GM18858 (cell line): ENCODE measurements around the gene FGF10.

Source experiments
- ATAC-seq: cut with Tn5 transposase; IDR thresholded peaks from one replicate; pipeline ENCODE4 v1.9.1; 2021; ENCODE audit not compliant: unreplicated experiment

FGF10 gene

DNA sequence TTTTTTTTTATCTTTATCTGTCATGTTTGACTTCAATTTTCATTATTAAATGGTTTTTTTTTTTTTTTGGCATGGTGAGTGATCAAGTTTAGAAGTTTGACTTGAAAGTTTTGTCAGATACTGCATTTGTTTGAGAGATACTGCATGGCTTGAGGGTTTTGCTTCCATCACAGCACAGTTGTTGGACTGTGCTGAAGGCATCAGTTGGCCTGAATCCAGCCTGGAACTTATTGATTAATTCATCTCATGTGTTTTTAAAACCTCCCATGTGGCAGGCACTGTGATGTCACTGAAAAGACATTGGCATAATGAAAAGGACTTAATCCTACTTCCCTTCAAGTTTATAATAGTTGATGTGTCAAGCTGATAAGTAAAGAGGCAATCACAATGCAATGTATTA lies 128.4 kb downstream of the FGF10 start:
- ATAC-seq: no peak

DNA sequence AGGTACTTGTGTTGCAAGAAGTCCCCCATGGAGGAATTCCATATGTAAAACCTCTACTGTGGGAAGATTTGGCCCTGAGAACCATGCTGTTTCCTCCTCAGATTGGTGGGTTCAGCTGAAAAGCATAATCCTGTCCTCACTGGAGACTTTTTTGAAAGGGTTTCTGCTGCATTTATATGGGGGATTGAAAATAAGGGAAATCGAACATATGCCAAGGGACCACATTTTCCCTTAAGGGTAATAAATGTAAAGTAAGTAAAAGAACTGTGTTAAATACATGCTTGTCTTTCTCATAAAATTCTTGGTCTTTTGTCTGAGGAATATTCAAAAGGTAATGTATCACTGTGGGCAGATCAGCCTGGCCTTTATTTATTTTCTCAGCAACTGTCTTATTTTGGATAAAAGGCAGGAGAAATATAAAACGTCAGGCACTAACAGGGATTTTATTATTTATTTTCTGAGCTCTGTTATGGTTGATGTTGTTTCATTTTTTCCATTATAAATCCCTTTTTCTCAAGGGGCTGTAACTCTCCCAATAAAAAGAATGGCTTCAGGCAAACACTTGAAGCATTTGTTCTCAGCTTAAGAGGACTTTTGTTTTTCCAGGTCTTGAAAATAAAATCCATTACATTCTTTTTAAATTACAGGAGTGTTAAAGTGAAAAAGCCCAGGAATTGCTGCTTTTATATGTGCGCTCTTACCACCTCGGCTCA lies 131.4 kb downstream of the FGF10 start:
- no peak for ATAC-seq

DNA sequence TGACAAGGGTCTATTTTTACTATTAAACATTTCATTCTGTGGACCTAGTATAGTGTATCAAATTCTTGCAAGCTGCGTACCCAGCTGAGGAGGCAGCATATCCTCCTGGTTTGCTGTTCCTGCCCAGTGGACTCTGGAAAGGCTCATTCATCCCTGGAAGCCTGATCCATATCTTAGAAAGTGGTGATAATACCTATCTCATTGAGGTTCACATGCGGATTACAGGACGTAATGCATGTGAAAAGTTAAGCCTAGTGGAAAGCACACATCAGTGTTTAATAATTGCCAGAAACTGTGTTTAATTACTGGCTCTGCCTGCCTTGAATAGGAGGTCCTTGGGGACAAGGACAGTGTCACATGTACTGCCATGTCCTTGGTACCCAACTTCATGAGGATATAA lies 132.0 kb downstream of the FGF10 start:
- no peak for ATAC-seq
